Neural cell (in vitro differentiated cells): ENCODE results near the gene ARHGEF10L. TPM values are rescaled to one million over a fixed set of nuclear protein-coding genes. Genes with fewer than 3 reads are reported as not detected.

Experiments used
- H2AFZ ChIP-seq: fragments of 200-600, 300-800 bp; sonication (generic), shearing (Covaris generic); 2 replicates; pipeline ENCODE4 v1.6.0; 2014; ENCODE audit warnings: low read depth, mild to moderate bottlenecking, antibody characterized with exemption, low read length, moderate library complexity
- H3F3A ChIP-seq: fragments of 200-600 bp; shearing (Covaris generic); 2 replicates; pipeline ENCODE4 v1.6.1; 2016; ENCODE audit warnings: mild to moderate bottlenecking, moderate library complexity, mixed read lengths, antibody characterized with exemption, low read length; ENCODE audit not compliant: insufficient read depth, poor library complexity, severe bottlenecking
- H3K27ac ChIP-seq: fragments of 200-600, 300-800 bp; sonication (generic), shearing (Covaris generic); 2 replicates; pipeline ENCODE4 v1.5.1; 2014; ENCODE audit warnings: mild to moderate bottlenecking, low read length, moderate library complexity
- H3K27me3 ChIP-seq: fragments of 300-800, 200-600 bp; sonication (generic), shearing (Covaris generic); 2 replicates; pipeline ENCODE4 v1.6.0; 2014; ENCODE audit warnings: mild to moderate bottlenecking, low read depth, low read length, moderate library complexity; ENCODE audit not compliant: insufficient read depth
- H3K36me3 ChIP-seq: fragments of 300-800, 200-600 bp; sonication (generic), shearing (Covaris generic); 2 replicates; pipeline ENCODE4 v1.5.1; 2014; ENCODE audit warnings: mild to moderate bottlenecking, antibody characterized with exemption, low read length, moderate library complexity; ENCODE audit not compliant: insufficient read depth
- H3K4me2 ChIP-seq: fragments of 300-800, 200-600 bp; sonication (generic), shearing (Covaris generic); 2 replicates; pipeline ENCODE4 v1.6.0; 2014; ENCODE audit warnings: mild to moderate bottlenecking, low read length
- H3K4me3 ChIP-seq: fragments of 300-800, 200-600 bp; sonication (generic), shearing (Covaris generic); 2 replicates; pipeline ENCODE4 v1.5.1; 2014; ENCODE audit warnings: mild to moderate bottlenecking, low read length, moderate library complexity
- H3K79me2 ChIP-seq: fragments of 200-600 bp; shearing (Covaris generic); replicated peaks from 2 replicates; pipeline ENCODE4 v1.6.0; 2014; ENCODE audit warnings: mild to moderate bottlenecking, low read length, moderate library complexity; ENCODE audit not compliant: insufficient read depth
- H3K9ac ChIP-seq: fragments of 300-800, 200-600 bp; sonication (generic), shearing (Covaris generic); 2 replicates; pipeline ENCODE4 v1.6.1; 2016; ENCODE audit warnings: mild to moderate bottlenecking, low read length, mixed read lengths
- H3K9me2 ChIP-seq: fragments of 200-600 bp; shearing (Covaris generic); 2 replicates; pipeline ENCODE4 v1.6.1; 2016; ENCODE audit warnings: mild to moderate bottlenecking, low read length, mixed read lengths; ENCODE audit not compliant: insufficient read depth
- H3K9me3 ChIP-seq: fragments of 200-600, 300-800 bp; sonication (generic), shearing (Covaris generic); 2 replicates; pipeline ENCODE4 v1.6.1; 2016; ENCODE audit warnings: mild to moderate bottlenecking, mixed run types, low read length, moderate library complexity, mixed read lengths
- H4K20me1 ChIP-seq: fragments of 200-600 bp; shearing (Covaris generic); 2 replicates; pipeline ENCODE4 v1.6.1; 2016; ENCODE audit warnings: mild to moderate bottlenecking, mixed run types; ENCODE audit not compliant: insufficient read depth
- EP300 ChIP-seq: fragments of 450-650 bp; conservative IDR thresholded peaks from 2 replicates; pipeline ENCODE4 v1.6.1; 2014; ENCODE audit warnings: antibody characterized with exemption, mild to moderate bottlenecking, moderate library complexity; ENCODE audit not compliant: poor library complexity, severe bottlenecking
- EZH2 ChIP-seq: fragments of 200-600, 300-800 bp; shearing (Covaris generic), sonication (generic); IDR thresholded peaks from 2 replicates; pipeline ENCODE4 v1.6.1; 2014; ENCODE audit warnings: antibody characterized with exemption, low read length, borderline replicate concordance, mild to moderate bottlenecking; ENCODE audit not compliant: insufficient read depth, poor library complexity, severe bottlenecking
- MXI1 ChIP-seq: fragments of 450-650 bp; conservative IDR thresholded peaks from 2 replicates; pipeline ENCODE4 v1.6.1; 2014; ENCODE audit warnings: antibody characterized with exemption, mild to moderate bottlenecking; ENCODE audit not compliant: poor library complexity, severe bottlenecking
- POLR2AphosphoS5 ChIP-seq: IDR thresholded peaks from 2 replicates; pipeline ENCODE4 v1.6.1; 2012
- RAD21 ChIP-seq: fragments of 450-650 bp; conservative IDR thresholded peaks from 2 replicates; pipeline ENCODE4 v1.6.1; 2014; ENCODE audit warnings: antibody characterized with exemption, mild to moderate bottlenecking, moderate library complexity
- SMC3 ChIP-seq: fragments of 450-650 bp; conservative IDR thresholded peaks from 2 replicates; pipeline ENCODE4 v1.6.1; 2014; ENCODE audit warnings: antibody characterized with exemption, mild to moderate bottlenecking, moderate library complexity; ENCODE audit not compliant: poor library complexity
- TAF1 ChIP-seq: IDR thresholded peaks from 2 replicates; pipeline ENCODE4 v1.6.1; 2012; ENCODE audit warnings: low read depth
- polyA plus RNA-seq: library from polyadenylated mRNA; depleted of rRNA; stranded (reverse); fragments of >200 nt; gene quantifications from 2 replicates; pipeline ENCODE4 v1.2.3, GENCODE V29; 2014
- TF ChIP-seq, protein P1 (sequence below): fragments of 450-650 bp; IDR thresholded peaks from 2 replicates; pipeline ENCODE4 v1.5.1; 2014; ENCODE audit warnings: antibody characterized with exemption, mild to moderate bottlenecking, moderate library complexity; ENCODE audit not compliant: poor library complexity, severe bottlenecking
- TF ChIP-seq, protein P2 (sequence below): IDR thresholded peaks from 2 replicates; pipeline ENCODE4 v1.6.1; 2012; ENCODE audit warnings: borderline replicate concordance

ARHGEF10L gene
- polyA plus RNA-seq, 1 donor from 2014 or later = 123 TPM

DNA sequence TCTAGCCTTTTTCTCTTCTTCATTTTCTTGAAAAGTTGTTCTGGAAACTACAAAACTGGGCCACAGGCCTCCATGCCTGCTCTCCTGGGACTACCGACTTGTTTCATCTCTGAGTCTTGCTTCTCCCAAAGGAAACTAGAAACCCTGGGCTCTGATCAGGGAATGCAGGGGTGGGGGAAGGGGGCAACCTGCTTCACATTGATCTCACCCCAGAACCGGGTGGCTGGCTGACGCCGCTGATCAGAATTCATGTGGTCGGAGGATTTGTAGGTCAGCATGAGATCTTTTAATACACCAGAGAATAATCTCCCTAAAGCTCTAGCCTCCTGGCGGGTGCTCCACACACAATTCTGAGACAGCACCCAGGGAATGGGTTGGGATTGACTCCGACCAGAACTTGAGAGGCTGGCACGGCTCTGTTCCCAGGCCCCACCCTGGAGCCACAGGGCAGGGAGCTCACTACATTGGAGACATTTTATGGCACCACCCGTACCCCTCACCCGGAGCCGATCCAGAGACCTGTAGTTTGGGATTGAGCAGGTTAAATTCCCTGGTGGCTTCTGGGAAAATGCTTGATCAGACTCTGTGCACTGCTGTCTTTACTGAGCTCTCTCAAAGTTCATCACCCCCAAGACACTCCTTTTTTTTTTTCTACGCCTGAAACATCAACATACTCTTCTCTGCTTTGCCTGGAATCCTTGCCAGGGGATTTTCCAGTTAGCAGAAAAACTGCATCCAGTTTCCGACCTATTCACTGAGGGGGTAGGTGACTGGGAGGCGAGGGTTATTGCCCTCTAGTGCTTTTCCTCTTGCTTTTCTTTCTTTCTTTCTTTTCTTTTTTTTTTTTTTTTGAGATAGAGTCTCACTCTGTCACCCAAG, 12.2 kb upstream of the ARHGEF10L start:
- no peak overlapping the region for H2AFZ ChIP-seq
- H3K79me2 ChIP-seq = no peaks in the 10 kb centered on the region
- no peak overlapping the region for H3K4me2 ChIP-seq
- H3K27me3 ChIP-seq = no peaks in the 10 kb centered on the region
- no peaks in the 10 kb centered on the region for H4K20me1 ChIP-seq
- H3K9me3 ChIP-seq = no peaks in the 10 kb centered on the region
- no peak overlapping the region for H3K4me3 ChIP-seq
- no peak overlapping the region for H3K27ac ChIP-seq
- no peaks in the 10 kb centered on the region for H3K9me2 ChIP-seq
- no peak for TF ChIP-seq RAD21
- no peak for TF ChIP-seq EZH2
- TF ChIP-seq TAF1 = no peak
- TF ChIP-seq MXI1 = no peak
- no peak for TF ChIP-seq EP300
- no peak for TF ChIP-seq POLR2AphosphoS5
- TF ChIP-seq, protein P1, sequence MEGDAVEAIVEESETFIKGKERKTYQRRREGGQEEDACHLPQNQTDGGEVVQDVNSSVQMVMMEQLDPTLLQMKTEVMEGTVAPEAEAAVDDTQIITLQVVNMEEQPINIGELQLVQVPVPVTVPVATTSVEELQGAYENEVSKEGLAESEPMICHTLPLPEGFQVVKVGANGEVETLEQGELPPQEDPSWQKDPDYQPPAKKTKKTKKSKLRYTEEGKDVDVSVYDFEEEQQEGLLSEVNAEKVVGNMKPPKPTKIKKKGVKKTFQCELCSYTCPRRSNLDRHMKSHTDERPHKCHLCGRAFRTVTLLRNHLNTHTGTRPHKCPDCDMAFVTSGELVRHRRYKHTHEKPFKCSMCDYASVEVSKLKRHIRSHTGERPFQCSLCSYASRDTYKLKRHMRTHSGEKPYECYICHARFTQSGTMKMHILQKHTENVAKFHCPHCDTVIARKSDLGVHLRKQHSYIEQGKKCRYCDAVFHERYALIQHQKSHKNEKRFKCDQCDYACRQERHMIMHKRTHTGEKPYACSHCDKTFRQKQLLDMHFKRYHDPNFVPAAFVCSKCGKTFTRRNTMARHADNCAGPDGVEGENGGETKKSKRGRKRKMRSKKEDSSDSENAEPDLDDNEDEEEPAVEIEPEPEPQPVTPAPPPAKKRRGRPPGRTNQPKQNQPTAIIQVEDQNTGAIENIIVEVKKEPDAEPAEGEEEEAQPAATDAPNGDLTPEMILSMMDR = no peak
- TF ChIP-seq SMC3 = no peak
- TF ChIP-seq, protein P2, sequence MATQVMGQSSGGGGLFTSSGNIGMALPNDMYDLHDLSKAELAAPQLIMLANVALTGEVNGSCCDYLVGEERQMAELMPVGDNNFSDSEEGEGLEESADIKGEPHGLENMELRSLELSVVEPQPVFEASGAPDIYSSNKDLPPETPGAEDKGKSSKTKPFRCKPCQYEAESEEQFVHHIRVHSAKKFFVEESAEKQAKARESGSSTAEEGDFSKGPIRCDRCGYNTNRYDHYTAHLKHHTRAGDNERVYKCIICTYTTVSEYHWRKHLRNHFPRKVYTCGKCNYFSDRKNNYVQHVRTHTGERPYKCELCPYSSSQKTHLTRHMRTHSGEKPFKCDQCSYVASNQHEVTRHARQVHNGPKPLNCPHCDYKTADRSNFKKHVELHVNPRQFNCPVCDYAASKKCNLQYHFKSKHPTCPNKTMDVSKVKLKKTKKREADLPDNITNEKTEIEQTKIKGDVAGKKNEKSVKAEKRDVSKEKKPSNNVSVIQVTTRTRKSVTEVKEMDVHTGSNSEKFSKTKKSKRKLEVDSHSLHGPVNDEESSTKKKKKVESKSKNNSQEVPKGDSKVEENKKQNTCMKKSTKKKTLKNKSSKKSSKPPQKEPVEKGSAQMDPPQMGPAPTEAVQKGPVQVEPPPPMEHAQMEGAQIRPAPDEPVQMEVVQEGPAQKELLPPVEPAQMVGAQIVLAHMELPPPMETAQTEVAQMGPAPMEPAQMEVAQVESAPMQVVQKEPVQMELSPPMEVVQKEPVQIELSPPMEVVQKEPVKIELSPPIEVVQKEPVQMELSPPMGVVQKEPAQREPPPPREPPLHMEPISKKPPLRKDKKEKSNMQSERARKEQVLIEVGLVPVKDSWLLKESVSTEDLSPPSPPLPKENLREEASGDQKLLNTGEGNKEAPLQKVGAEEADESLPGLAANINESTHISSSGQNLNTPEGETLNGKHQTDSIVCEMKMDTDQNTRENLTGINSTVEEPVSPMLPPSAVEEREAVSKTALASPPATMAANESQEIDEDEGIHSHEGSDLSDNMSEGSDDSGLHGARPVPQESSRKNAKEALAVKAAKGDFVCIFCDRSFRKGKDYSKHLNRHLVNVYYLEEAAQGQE = no peak
- no peaks in the 10 kb centered on the region for H3F3A ChIP-seq
- H3K9ac ChIP-seq = no peak overlapping the region
- no peaks in the 10 kb centered on the region for H3K36me3 ChIP-seq

DNA sequence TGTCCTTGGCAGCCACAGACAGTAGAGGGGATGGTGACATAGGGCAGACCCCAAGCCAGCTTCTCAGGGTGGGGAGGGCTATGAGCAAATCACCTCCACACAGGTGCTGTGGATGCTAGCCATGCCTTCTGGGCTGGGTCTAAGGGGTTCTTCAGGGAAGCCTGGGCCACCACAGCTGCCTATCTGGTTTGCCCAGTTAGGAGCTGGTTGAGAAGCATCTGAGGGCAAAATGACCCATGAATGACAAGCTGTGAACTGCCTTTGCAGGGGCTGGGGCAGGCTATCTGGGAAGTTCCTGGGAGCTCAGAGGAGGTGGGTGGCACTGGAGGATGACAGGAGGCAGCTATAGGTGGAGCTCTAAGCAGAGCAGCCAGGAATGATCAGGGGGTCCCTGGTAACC, 10.1 kb upstream of the ARHGEF10L start:
- H3K27ac ChIP-seq = no peak overlapping the region
- H3K79me2 ChIP-seq = no peaks in the 10 kb centered on the region

More for the DNA sequence above, 10.1 kb upstream of the ARHGEF10L start:
- H3K9me2 ChIP-seq = no peaks in the 10 kb centered on the region
- no peak overlapping the region for H3K4me3 ChIP-seq
- H3F3A ChIP-seq = no peaks in the 10 kb centered on the region
- no peaks in the 10 kb centered on the region for H3K27me3 ChIP-seq
- no peak overlapping the region for H2AFZ ChIP-seq
- no peaks in the 10 kb centered on the region for H3K36me3 ChIP-seq
- no peaks in the 10 kb centered on the region for H4K20me1 ChIP-seq
- no peak overlapping the region for H3K9ac ChIP-seq
- H3K4me2 ChIP-seq = no peak overlapping the region
- no peaks in the 10 kb centered on the region for H3K9me3 ChIP-seq
- TF ChIP-seq MXI1 (no peak), RAD21 (no peak), TAF1 (no peak), SMC3 (no peak), POLR2AphosphoS5 (no peak), EZH2 (no peak), EP300 (no peak)
- TF ChIP-seq, protein P2 = no peak
- TF ChIP-seq, protein P1 = no peak
